ENCODE data around the gene NTN3. TPM values are rescaled to one million over a fixed set of nuclear protein-coding genes. Genes with fewer than 3 reads are reported as not detected.

The NTN3 gene
- total RNA-seq, 1 donor from 2014 or later, result 0.23 TPM

DNA sequence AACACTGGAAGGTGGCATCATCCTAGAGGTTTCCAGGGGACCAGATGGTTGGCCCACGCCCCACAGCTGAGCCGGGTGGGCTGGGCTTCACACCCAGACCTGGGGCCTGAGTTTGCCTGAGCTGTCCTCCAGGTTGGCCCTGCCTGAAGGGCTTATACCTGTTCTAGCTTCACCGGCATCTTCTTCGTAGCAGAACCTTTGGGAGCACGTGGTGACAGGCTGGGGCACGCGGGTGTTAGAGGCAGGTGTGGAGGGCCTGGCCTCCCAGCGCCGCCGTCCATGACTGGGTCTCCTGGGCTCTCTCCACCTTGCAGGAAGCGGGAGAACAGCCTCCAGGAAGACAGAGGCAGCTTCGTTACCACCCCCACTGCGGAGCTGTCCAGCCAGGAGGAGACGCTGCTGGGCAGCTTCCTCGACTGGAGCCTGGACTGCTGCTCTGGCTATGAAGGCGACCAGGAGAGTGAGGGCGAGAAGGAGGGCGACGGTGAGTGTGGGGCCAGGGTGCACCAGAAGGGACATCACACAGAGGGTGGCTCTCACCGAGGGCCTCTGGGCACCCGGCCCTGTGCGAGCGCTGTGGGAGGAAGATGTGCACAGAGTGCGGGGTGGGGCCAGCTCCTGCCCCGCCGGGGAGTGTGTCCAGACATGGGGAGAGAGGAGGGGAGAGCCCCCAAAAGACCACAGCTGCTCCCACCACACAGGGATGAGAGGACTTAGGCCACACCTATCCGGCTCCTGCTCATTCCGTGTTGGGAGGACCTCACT, 15.8 kb upstream of the NTN3 start:
- no peak overlapping the region for H3K4me3 ChIP-seq (ENCODE audit: low read depth, low read length)
- DNase-seq (ENCODE audit: low read depth), result no peak
- TF ChIP-seq CTCF (conservative IDR thresholded peaks at IDR 0.05; ENCODE audit: low read depth, low read length), result no peak

DNA sequence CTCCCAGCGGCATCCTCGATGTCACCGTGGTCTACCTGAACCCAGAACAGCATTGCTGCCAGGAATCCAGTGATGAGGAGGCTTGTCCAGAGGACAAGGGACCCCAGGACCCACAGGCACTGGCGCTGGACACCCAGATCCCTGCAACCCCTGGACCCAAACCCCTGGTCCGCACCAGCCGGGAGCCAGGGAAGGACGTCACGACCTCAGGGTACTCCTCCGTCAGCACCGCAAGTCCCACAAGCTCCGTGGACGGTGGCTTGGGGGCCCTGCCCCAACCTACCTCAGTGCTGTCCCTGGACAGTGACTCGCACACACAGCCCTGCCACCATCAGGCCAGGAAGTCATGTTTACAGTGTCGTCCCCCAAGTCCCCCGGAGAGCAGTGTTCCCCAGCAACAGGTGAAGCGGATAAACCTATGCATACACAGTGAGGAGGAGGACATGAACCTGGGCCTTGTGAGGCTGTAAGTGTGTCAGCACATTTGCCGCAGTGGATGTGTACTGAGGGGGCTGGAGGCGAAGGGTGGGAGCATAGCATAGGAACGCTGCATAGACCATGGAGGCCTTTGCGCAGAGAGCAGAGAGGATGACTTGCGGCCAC, 14.4 kb upstream of the NTN3 start:
- no peak for DNase-seq (ENCODE audit: low read depth)
- no peak overlapping the region for H3K4me3 ChIP-seq (ENCODE audit: low read depth, low read length)
- no peak for TF ChIP-seq CTCF (conservative IDR thresholded peaks at IDR 0.05; ENCODE audit: low read depth, low read length)

- DNase-seq (ENCODE audit: low read depth), result no peak
- no peak for TF ChIP-seq CTCF (conservative IDR thresholded peaks at IDR 0.05; ENCODE audit: low read depth, low read length)
Observed at GRCh38 chr16:2457267-2457666, 13.8 kb upstream of the NTN3 start.

GRCh38 chr16:2457946-2458345, 13.2 kb upstream of the NTN3 start:
- no peak for DNase-seq (ENCODE audit: low read depth)
- no peak overlapping the region for H3K4me3 ChIP-seq (ENCODE audit: low read depth, low read length)
- no peak for TF ChIP-seq CTCF (conservative IDR thresholded peaks at IDR 0.05; ENCODE audit: low read depth, low read length)

More at GRCh38 chr16:2457267-2457666, 13.8 kb upstream of the NTN3 start:
- no peak overlapping the region for H3K4me3 ChIP-seq (ENCODE audit: low read depth, low read length)

- H3K4me3 ChIP-seq (ENCODE audit: low read depth, low read length), result peak overlapping the region; percentile 74
- TF ChIP-seq CTCF (conservative IDR thresholded peaks at IDR 0.05; ENCODE audit: low read depth, low read length), result no peak
- no peak for DNase-seq (ENCODE audit: low read depth)
Observed at GRCh38 chr16:2458887-2459646, 12.0 kb upstream of the NTN3 start.

DNA sequence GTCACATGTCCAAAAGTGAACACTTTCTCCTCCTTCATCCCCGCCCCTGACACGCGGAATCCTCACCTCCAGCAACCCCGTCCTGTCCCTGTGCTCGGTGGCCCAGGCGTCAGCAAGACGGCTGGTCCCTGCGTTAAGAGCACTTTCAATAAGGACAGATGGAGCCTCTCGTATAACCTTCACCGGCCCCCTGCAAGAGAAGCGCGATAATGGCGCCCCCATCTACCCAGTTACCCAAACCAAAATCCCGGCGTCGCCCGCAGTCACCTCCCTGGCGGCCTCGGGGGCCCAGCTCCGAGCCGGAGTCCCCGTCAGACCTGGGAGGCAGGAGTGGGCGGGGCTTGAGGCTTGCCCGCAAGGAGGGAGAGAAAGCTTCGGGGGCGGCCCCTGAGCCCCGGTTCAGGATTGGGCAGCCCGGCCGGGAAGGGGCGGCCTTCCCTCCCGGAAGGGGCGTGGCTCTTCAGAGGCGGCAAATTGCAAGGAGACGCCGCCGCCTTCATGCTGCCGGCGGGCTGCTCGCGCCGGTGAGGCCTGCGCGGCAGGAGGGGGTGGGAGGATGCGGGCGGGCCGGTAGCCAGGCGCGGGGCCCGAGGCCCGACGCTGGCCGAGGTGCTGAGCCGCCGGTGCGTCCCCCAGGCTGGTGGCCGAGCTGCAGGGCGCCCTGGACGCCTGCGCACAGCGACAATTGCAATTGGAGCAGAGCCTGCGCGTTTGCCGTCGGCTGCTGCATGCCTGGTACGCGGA, 11.3 kb upstream of the NTN3 start, which contains the start of gene TEDC2:
TSS of gene TEDC2 (plus strand) at position 463 of the 744 bp plus-strand sequence. CDS start at position 499, 36 bp downstream.
- peak within 1 kb of the TSS; percentile 74 for H3K4me3 ChIP-seq (ENCODE audit: low read depth, low read length)
- DNase-seq (ENCODE audit: low read depth), result no peak
- TF ChIP-seq CTCF (conservative IDR thresholded peaks at IDR 0.05; ENCODE audit: low read depth, low read length), result no peak
